Keratinocyte (primary cell): ENCODE measurements around the gene ZNF778. TPM values are rescaled to one million over a fixed set of nuclear protein-coding genes. Genes with fewer than 3 reads are reported as not detected.

ENCODE experiments used
- DNase-seq: peaks from one replicate; pipeline ENCODE4 v3.0.0-alpha.2; 2011; ENCODE audit warnings: low read depth, missing footprints, low spot score
- FAIRE-seq: peaks from 2 replicates; lab custom pipeline; 2011; peaks lifted over from hg19 to GRCh38; lab: Jason Lieb, UNC
- H2AFZ ChIP-seq: 2 replicates; pipeline ENCODE4 v1.6.0; 2012; ENCODE audit warnings: low read length, control low read depth, inconsistent platforms; ENCODE audit not compliant: control insufficient read depth
- H3K27ac ChIP-seq: 2 replicates; pipeline ENCODE4 v1.5.1; 2011; ENCODE audit warnings: low read length; ENCODE audit not compliant: control insufficient read depth, insufficient read depth
- H3K27me3 ChIP-seq: 3 replicates; pipeline ENCODE4 v1.6.0; 2011; ENCODE audit warnings: low read length; ENCODE audit not compliant: control insufficient read depth, insufficient read depth; ENCODE audit errors: extremely low read depth
- H3K36me3 ChIP-seq, 2 experiments: 2 replicates in 1 of 2; 3 replicates in 1 of 2; pipeline ENCODE4 v1.5.1; 2011; ENCODE audit warnings: low read length in 2 of 2, mild to moderate bottlenecking in 1 of 2; ENCODE audit not compliant: control insufficient read depth in 2 of 2, insufficient read depth in 2 of 2; ENCODE audit errors: extremely low read depth in 1 of 2
- H3K4me1 ChIP-seq: 3 replicates; pipeline ENCODE4 v1.5.1; 2011; ENCODE audit warnings: low read length; ENCODE audit not compliant: control insufficient read depth, insufficient read depth; ENCODE audit errors: extremely low read depth
- H3K4me2 ChIP-seq: 3 replicates; pipeline ENCODE4 v1.6.0; 2011; ENCODE audit warnings: low read depth, low read length; ENCODE audit not compliant: control insufficient read depth, insufficient read depth; ENCODE audit errors: extremely low read depth
- H3K4me3 ChIP-seq, 3 experiments: fragments of 200-600 bp in 1 of 3; sonication (generic) in 1 of 3; 2 replicates in 2 of 3; 3 replicates in 1 of 3; pipeline ENCODE4 v1.5.1; 2011 to 2016; ENCODE audit warnings: low read length in 3 of 3, mild to moderate bottlenecking in 3 of 3, control low read depth in 2 of 3, inconsistent platforms in 1 of 3, low read depth in 1 of 3, mixed read lengths in 1 of 3, mixed run types in 1 of 3, moderate library complexity in 1 of 3; ENCODE audit not compliant: control insufficient read depth in 2 of 3, insufficient read depth in 2 of 3; ENCODE audit errors: extremely low read depth in 1 of 3
- H3K79me2 ChIP-seq: 2 replicates; pipeline ENCODE4 v1.6.0; 2012; ENCODE audit warnings: low read length; ENCODE audit not compliant: control insufficient read depth, insufficient read depth
- H3K9ac ChIP-seq: 3 replicates; pipeline ENCODE4 v1.6.0; 2011; ENCODE audit warnings: low read length; ENCODE audit not compliant: control insufficient read depth, insufficient read depth; ENCODE audit errors: extremely low read depth
- H3K9me1 ChIP-seq: 3 replicates; pipeline ENCODE4 v1.6.0; 2011; ENCODE audit warnings: low read length; ENCODE audit not compliant: control insufficient read depth, insufficient read depth; ENCODE audit errors: extremely low read depth
- H3K9me3 ChIP-seq: 2 replicates; pipeline ENCODE4 v1.5.1; 2012; ENCODE audit warnings: low read depth, low read length; ENCODE audit not compliant: control insufficient read depth
- H4K20me1 ChIP-seq: 3 replicates; pipeline ENCODE4 v1.6.0; 2011; ENCODE audit warnings: low read length; ENCODE audit not compliant: control insufficient read depth, insufficient read depth; ENCODE audit errors: extremely low read depth
- EZH2 ChIP-seq: IDR thresholded peaks from one replicate; pipeline ENCODE4 v1.6.1; 2012; ENCODE audit warnings: inconsistent platforms, mild to moderate bottlenecking, low read length, moderate library complexity
- dilution Hi-C: fragments of 300-500 bp; cut with MboI; formaldehyde crosslinking; loops from one replicate; pipeline ENCODE4 v1.7.0; 2020; ENCODE audit warnings: low sequenced_read_pairs; ENCODE audit not compliant: extremely low pct_ligation_motif_present
- polyA plus RNA-seq, 5 experiments: library from polyadenylated mRNA; depleted of rRNA in 3 of 5; stranded (reverse) in 3 of 5; stranded (forward) in 1 of 5; unstranded in 1 of 5; fragments of >200 nt; gene quantifications; 1 replicate in 1 of 5; 2 replicates in 3 of 5; 3 replicates in 1 of 5; pipeline versions ENCODE4 v1.2.1 to v1.2.3, GENCODE V29; 2011 to 2012; ENCODE audit warnings: missing spikeins in 2 of 5, low read depth in 1 of 5, low replicate concordance in 1 of 5
- TF ChIP-seq, protein P1 (sequence below), 3 experiments: IDR thresholded peaks in 1 of 3; conservative IDR thresholded peaks in 1 of 3; optimal IDR thresholded peaks in 1 of 3; 2 replicates in 2 of 3; 3 replicates in 1 of 3; pipeline versions ENCODE3 to v1.5.1; 2011; ENCODE audit warnings: low read length in 3 of 3, mild to moderate bottlenecking in 3 of 3, moderate library complexity in 2 of 3, control low read depth in 1 of 3, inconsistent platforms in 1 of 3; ENCODE audit not compliant: insufficient read depth in 2 of 3; ENCODE audit errors: extremely low read depth in 1 of 3

The ZNF778 gene
- polyA plus RNA-seq, 1 donor (not counting 4 experiments of a cell fraction or from before 2014, with no cell fraction given) = 6.2 TPM

DNA sequence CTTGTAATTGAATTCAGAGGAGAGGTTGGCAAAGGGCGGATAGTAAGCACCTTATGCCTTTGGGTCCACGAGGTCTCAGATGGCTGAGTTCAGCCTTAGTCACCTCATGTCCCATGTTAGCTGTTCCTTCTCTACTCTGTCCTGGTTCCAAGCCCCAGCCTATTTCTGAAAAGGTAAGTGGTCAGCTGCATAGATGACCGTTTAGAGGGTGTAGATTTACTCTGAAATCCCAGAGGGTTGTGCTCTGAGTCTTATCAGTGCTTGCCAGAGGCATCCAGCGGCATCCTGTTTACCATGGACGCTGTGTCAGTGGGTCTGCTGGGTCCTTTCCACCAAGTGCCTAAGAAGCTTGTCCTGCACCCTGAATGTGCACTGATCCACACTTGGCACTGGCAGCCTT, 1.9 kb downstream of the ZNF778 start:
- no peak overlapping the region for H3K9ac ChIP-seq
- H3K36me3 ChIP-seq = peaks cover 14 to 23% of the 10 kb centered on the region in 2 experiments
- H3K9me3 ChIP-seq = no peaks in the 10 kb centered on the region
- peaks cover 18% of the 10 kb centered on the region for H3K79me2 ChIP-seq
- no peaks in the 10 kb centered on the region for H3K27me3 ChIP-seq
- DNase-seq (no peak), FAIRE-seq (no peak)
- H3K27ac ChIP-seq = no peak overlapping the region
- no peak overlapping the region for H3K4me3 ChIP-seq
- H2AFZ ChIP-seq = no peak overlapping the region
- no peaks in the 10 kb centered on the region for H4K20me1 ChIP-seq
- peaks cover 9% of the 10 kb centered on the region for H3K4me1 ChIP-seq
- dilution Hi-C loops = no loop called here
- H3K9me1 ChIP-seq = no peaks in the 10 kb centered on the region
- no peak overlapping the region for H3K4me2 ChIP-seq
- TF ChIP-seq EZH2 = no peak
- TF ChIP-seq, protein P1, sequence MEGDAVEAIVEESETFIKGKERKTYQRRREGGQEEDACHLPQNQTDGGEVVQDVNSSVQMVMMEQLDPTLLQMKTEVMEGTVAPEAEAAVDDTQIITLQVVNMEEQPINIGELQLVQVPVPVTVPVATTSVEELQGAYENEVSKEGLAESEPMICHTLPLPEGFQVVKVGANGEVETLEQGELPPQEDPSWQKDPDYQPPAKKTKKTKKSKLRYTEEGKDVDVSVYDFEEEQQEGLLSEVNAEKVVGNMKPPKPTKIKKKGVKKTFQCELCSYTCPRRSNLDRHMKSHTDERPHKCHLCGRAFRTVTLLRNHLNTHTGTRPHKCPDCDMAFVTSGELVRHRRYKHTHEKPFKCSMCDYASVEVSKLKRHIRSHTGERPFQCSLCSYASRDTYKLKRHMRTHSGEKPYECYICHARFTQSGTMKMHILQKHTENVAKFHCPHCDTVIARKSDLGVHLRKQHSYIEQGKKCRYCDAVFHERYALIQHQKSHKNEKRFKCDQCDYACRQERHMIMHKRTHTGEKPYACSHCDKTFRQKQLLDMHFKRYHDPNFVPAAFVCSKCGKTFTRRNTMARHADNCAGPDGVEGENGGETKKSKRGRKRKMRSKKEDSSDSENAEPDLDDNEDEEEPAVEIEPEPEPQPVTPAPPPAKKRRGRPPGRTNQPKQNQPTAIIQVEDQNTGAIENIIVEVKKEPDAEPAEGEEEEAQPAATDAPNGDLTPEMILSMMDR (optimal IDR thresholded peaks at IDR 0.05 in 1 of 3, IDR thresholded peaks at IDR 0.05 in 1 of 3, conservative IDR thresholded peaks at IDR 0.05 in 1 of 3; ENCODE audit: extremely low read depth in 1 of 3, insufficient read depth in 2 of 3, low read length in 3 of 3) = no peak

DNA sequence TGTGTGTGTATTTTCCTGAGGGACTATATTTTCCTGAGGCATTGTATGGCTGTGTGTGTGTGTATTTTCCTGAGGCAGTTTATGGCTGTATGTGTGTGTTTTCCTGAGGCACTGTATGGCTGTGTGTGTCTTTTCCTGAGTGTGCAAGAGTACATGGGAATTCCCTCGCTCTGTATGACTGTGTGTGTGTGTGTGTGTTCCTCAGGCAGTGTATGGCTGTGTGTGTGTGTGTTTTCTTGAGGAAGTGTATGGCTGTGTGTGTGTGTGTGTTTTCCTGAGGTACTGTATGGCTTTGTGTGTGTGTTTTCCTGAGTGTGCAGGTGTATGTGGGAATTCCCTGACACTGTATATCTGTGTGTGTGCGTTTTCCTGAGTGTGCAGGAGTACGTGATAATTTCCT, 4.1 kb downstream of the ZNF778 start:
- Histone ChIP-seq H3K4me1 (peaks cover 8% of the 10 kb centered on the region), H4K20me1 (no peaks in the 10 kb centered on the region), H3K4me2 (no peak overlapping the region), H3K9me3 (no peaks in the 10 kb centered on the region), H3K4me3 (no peak overlapping the region), H3K79me2 (peaks cover 18% of the 10 kb centered on the region), H3K27me3 (no peaks in the 10 kb centered on the region), H3K27ac (no peak overlapping the region), H3K9me1 (no peaks in the 10 kb centered on the region), H3K9ac (no peak overlapping the region), H3K36me3 (peaks cover 20 to 36% of the 10 kb centered on the region in 2 experiments), H2AFZ (no peak overlapping the region)
- FAIRE-seq (no peak), DNase-seq (no peak)
- dilution Hi-C loops = no loop called here
- no peak for TF ChIP-seq EZH2
- TF ChIP-seq, protein P1 (optimal IDR thresholded peaks at IDR 0.05 in 1 of 3, IDR thresholded peaks at IDR 0.05 in 1 of 3, conservative IDR thresholded peaks at IDR 0.05 in 1 of 3; ENCODE audit: extremely low read depth in 1 of 3, insufficient read depth in 2 of 3, low read length in 3 of 3) = no peak
